ENCODE data around the gene GLP2R. TPM values are rescaled to one million over a fixed set of nuclear protein-coding genes. Genes with fewer than 3 reads are reported as not detected.

GLP2R gene
- total RNA-seq, 2 donors from 2014 or later: not detected

DNA sequence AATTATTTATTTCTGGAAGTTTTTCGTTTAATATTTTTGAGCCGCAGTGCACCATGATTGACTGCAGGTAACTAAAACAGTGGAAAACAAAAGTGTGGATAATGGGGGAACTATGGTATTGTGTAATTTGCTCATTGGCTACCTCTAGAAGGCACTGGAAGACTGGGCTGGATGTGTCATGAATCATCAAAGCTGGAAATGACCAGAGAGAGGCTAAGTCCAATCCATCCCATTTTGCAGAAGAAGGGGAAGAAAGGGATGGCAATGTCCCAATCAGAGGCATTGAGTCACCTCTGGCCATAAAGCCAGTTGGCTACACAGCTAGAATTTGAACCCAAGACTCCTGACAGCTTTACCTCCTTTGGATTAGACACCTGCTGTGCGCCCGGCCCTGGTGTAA is 29.3 kb downstream of the GLP2R start:
- Mint-ChIP-seq H3K27ac (no peak overlapping the region), H3K4me3 (no peak overlapping the region), H3K27me3 (ENCODE audit: insufficient read depth) (peaks cover 32% of the 10 kb centered on the region), H3K9me3 (peaks cover 6% of the 10 kb centered on the region), H3K36me3 (ENCODE audit: low read depth) (no peaks in the 10 kb centered on the region), H3K4me1 (peaks cover 14% of the 10 kb centered on the region)
- H3K9ac ChIP-seq (ENCODE audit: extremely low read depth, low read length, poor library complexity, severe bottlenecking): no peak overlapping the region
- H3K4me3 ChIP-seq (ENCODE audit: low read length): no peak overlapping the region
- H3K27me3 ChIP-seq (ENCODE audit: control insufficient read depth, insufficient read depth, low read length, poor library complexity, severe bottlenecking): no peaks in the 10 kb centered on the region
- no peak overlapping the region for H3K27ac ChIP-seq (ENCODE audit: low read depth, low read length)
- H3K36me3 ChIP-seq (ENCODE audit: control insufficient read depth, insufficient read depth, low read length): no peaks in the 10 kb centered on the region
- TF ChIP-seq, protein P1, sequence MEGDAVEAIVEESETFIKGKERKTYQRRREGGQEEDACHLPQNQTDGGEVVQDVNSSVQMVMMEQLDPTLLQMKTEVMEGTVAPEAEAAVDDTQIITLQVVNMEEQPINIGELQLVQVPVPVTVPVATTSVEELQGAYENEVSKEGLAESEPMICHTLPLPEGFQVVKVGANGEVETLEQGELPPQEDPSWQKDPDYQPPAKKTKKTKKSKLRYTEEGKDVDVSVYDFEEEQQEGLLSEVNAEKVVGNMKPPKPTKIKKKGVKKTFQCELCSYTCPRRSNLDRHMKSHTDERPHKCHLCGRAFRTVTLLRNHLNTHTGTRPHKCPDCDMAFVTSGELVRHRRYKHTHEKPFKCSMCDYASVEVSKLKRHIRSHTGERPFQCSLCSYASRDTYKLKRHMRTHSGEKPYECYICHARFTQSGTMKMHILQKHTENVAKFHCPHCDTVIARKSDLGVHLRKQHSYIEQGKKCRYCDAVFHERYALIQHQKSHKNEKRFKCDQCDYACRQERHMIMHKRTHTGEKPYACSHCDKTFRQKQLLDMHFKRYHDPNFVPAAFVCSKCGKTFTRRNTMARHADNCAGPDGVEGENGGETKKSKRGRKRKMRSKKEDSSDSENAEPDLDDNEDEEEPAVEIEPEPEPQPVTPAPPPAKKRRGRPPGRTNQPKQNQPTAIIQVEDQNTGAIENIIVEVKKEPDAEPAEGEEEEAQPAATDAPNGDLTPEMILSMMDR (conservative IDR thresholded peaks at IDR 0.05): no peak
- WGBS, 2 experiments (ENCODE audit: insufficient coverage in 1 of 2, insufficient read length in 1 of 2): 80 to 87% methylated on average over 2 to 4 of the region's 4 CpGs
- DNase-seq: peak; percentile 48
- peaks cover 2% of the 10 kb centered on the region for H3K4me1 ChIP-seq (ENCODE audit: control insufficient read depth, insufficient read depth, low read length)
- H3K9me3 ChIP-seq (ENCODE audit: control insufficient read depth, low read length): peaks cover 14% of the 10 kb centered on the region

DNA sequence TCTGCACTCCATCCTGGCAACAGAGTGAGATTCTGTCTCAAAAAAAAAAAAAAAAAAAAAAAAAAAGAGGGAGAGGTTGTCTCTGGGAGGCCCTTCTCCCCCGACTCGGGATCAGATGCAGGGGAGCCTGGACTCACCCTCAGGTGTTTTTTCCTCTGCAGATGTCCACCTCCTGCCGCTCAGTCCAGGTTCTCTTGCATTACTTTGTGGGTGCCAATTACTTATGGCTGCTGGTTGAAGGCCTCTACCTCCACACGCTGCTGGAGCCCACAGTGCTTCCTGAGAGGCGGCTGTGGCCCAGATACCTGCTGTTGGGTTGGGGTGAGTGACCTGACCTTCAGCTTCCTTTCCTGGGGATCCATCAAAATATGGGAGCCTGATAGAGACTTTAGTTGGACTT is 34.1 kb downstream of the GLP2R start:
- peak; percentile 21 for DNase-seq

GRCh38 chr17:9860851-9861250 is 35.1 kb downstream of the GLP2R start:
- H3K36me3 Mint-ChIP-seq (ENCODE audit: low read depth): no peaks in the 10 kb centered on the region
- no peaks in the 10 kb centered on the region for H3K27me3 ChIP-seq (ENCODE audit: control insufficient read depth, insufficient read depth, low read length, poor library complexity, severe bottlenecking)
- H3K9me3 Mint-ChIP-seq: peaks cover 20% of the 10 kb centered on the region
- no peaks in the 10 kb centered on the region for H3K36me3 ChIP-seq (ENCODE audit: control insufficient read depth, insufficient read depth, low read length)
- no peaks in the 10 kb centered on the region for H3K4me1 Mint-ChIP-seq
- H3K27me3 Mint-ChIP-seq (ENCODE audit: insufficient read depth): peaks cover 13% of the 10 kb centered on the region
- WGBS, 2 experiments (ENCODE audit: insufficient coverage in 1 of 2, insufficient read length in 1 of 2): 71 to 91% methylated on average over 5 to 7 of the region's 7 CpGs
- H3K4me3 ChIP-seq (ENCODE audit: low read length): no peak overlapping the region
- no peak overlapping the region for H3K4me3 Mint-ChIP-seq
- H3K27ac Mint-ChIP-seq: no peak overlapping the region
- no peak overlapping the region for H3K27ac ChIP-seq (ENCODE audit: low read depth, low read length)
- DNase-seq: peak; percentile 12
- no peak overlapping the region for H3K9ac ChIP-seq (ENCODE audit: extremely low read depth, low read length, poor library complexity, severe bottlenecking)
- peaks cover 14% of the 10 kb centered on the region for H3K9me3 ChIP-seq (ENCODE audit: control insufficient read depth, low read length)
- TF ChIP-seq, protein P1 (conservative IDR thresholded peaks at IDR 0.05): no peak
- no peaks in the 10 kb centered on the region for H3K4me1 ChIP-seq (ENCODE audit: control insufficient read depth, insufficient read depth, low read length)

More for the DNA sequence above, 34.1 kb downstream of the GLP2R start:
- Histone ChIP-seq H3K27me3 (ENCODE audit: control insufficient read depth, insufficient read depth, low read length, poor library complexity, severe bottlenecking) (no peaks in the 10 kb centered on the region), H3K36me3 (ENCODE audit: control insufficient read depth, insufficient read depth, low read length) (no peaks in the 10 kb centered on the region), H3K27ac (ENCODE audit: low read depth, low read length) (no peak overlapping the region), H3K9ac (ENCODE audit: extremely low read depth, low read length, poor library complexity, severe bottlenecking) (no peak overlapping the region), H3K9me3 (ENCODE audit: control insufficient read depth, low read length) (peaks cover 14% of the 10 kb centered on the region), H3K4me3 (ENCODE audit: low read length) (no peak overlapping the region), H3K4me1 (ENCODE audit: control insufficient read depth, insufficient read depth, low read length) (no peaks in the 10 kb centered on the region)
- peaks cover 12% of the 10 kb centered on the region for H3K27me3 Mint-ChIP-seq (ENCODE audit: insufficient read depth)
- no peak overlapping the region for H3K27ac Mint-ChIP-seq
- H3K4me3 Mint-ChIP-seq: no peak overlapping the region
- 92 to 96% methylated on average over 3 to 5 of the region's 5 CpGs for WGBS, 2 experiments (ENCODE audit: insufficient coverage in 1 of 2, insufficient read length in 1 of 2)
- TF ChIP-seq, protein P1 (conservative IDR thresholded peaks at IDR 0.05): no peak
- no peaks in the 10 kb centered on the region for H3K4me1 Mint-ChIP-seq
- H3K9me3 Mint-ChIP-seq: peaks cover 20% of the 10 kb centered on the region
- H3K36me3 Mint-ChIP-seq (ENCODE audit: low read depth): no peaks in the 10 kb centered on the region
